ENCODE results near the gene POM121L2.
A peak's percentile ranks its signal among the peaks of the same experiment; 100 is the strongest.
"Not testable (repeated sequence)": the region's sequence is repeated elsewhere in the genome, so short reads cannot be mapped to it uniquely, and the experiment has no call there.

The POM121L2 gene

DNA sequence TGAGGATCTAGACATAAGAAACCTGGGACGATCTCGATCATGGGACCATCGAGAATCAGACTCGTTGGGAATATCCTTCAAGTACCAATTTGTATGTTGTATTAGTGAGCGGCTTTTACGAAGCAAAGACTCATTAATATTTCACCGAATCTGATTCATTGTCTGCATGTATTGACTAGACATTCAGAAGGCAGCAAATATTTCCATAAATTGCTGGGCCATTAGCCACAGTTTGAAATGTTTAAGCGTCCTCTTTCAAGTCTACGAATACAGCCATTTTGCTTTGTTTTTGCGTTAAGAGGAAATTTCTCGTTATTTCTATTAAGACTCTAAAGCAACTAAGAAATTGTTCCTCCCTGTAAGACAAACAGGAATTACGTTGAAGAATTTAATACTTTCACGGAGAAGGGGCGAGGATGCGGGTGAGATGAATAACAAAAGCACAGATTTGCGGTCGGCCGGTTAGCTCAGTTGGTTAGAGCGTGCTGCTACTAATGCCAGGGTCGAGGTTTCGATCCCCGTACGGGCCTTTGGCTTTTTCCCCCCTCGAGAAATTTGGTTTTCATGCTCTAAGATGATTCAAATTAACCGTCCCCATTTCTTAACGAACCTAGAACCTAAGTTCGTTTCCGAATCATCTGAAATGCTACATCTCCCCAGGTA lies 18.5 kb downstream of the POM121L2 start:
- peak; percentile 52 for DNase-seq (ENCODE audit: low spot score)

DNA sequence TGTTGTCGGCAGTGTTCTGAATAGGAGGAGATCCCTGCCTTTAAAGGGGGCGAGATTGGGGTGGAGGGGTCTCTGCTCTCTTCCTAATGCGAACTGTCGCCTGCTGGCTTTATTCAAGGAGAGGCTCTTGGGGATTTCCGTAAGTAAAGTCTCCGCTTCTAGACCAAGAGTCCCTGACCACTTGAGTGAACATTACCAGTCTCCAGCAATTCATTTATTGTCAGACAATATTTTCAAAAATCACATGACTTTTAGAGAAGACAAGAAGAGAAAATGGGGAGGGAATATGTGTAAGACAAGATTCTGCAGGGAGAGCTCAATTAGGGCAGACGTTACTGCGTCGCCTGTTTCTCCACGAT lies 21.2 kb downstream of the POM121L2 start:
- DNase-seq (ENCODE audit: low spot score), result no peak

DNA sequence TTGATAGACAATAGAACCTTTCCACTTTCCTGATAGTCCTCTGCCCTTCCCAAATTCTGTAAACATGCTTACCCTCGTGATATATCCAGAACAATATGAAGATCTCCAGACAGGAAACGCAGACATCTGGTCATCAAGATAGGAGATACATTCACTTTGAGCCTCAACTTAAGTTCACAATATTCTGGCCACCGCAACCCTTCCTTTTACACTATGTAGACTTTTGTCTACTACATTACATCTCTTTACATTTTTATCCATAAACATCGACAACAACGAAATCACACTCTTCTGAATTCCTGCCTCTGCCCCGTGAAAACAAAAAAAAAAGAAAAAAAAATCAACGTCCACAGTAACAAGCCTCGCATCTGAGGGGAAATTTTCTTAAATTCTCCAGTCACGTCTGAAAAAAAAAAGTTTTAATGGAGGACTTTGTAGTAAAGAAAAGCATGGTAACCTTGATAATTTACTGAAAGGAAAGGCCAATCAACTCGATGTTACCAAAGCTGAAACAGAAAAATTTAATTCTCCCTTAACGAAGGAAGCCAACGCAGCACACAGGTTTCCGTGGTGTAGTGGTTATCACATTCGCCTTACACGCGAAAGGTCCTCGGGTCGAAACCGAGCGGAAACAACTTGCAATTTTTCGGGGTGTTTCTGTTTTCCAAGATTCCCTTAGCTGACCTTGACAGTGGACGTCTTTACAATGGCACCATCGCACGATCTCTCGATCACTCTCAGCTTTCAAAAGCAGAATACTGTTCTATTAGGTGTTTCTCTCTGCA lies 21.8 kb downstream of the POM121L2 start:
- DNase-seq (ENCODE audit: low spot score), result no peak

DNA sequence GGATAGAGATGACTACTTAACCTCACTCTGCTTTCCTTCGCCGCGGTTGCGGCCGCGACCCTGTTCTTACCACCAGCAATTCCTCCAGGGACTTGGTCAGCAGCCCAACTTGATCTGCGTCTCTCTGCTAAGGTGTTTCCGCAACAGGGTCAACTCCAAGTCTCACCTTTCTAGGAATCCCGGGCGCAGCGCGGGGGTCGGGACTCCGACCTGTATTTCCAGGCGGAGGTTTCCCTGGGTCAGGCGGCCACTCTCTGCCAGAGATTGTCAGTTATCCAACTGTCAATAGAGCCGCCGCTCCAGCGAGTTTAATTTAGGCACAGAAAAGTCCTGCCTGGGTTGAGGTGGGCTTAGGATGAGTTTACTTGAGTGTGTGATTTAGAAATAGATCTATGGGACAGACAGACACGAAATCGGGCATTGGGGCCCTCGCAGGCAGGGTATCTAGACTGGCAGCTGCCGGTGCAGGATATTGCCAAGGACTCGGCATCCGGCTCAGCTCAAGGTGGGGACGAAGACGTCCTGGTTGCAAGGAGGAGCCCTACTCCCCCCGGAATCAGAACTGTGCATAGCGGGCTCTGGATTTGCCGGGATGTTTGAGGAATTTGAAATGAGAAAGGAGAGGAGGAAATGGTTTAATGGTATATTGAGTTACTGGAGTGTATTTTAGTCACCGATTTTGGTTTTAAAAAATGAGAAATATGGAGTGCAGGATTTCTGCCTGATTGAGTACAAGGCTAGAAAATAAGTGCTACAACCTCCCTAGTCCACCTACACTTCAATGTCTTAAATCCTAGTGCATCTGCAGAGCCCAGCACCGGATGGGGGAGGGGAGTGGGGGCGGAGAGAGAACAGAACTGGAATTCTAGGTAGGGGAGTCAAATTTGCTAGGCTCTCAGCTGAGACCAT lies 23.7 kb downstream of the POM121L2 start:
- no peak for DNase-seq (ENCODE audit: low spot score)

DNA sequence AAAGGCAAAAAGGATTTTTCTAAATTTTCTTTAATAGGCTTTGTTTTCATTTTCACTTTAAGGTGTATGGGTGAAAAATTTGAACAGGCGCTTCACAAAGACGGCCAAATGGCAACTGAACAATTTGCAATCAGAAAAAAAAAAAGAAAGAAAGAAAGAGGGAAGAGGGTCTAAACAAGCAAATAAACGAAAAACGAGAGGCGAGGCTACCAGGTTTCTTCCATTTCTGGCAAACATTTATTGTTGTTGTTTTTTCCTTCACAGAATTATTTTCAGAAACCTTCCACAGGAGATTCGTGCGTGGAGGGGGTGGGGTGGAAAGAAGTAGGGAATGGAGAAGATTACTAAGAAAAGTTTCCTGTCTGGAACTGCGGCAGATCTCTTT lies 24.3 kb downstream of the POM121L2 start:
- no peak for DNase-seq (ENCODE audit: low spot score)

DNA sequence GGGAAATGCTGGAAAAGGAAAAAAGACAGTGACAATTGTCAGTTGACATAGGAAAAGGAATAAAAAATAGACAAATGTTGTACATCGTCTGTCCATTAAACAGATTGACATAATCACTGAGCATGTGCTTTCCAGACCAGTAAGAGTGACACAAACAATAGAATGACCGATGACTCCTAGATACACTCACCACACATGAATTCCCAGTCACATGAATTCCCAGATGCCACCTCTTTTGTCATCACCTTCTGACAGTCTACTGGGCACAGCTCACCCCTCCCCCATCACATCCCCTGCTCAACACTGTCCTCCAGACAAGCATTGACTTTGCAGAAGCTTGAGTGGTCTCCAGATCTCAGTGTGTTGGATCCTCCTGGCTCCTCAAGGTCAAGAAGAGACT lies 25.9 kb downstream of the POM121L2 start:
- DNase-seq (ENCODE audit: low spot score), result no peak

DNA sequence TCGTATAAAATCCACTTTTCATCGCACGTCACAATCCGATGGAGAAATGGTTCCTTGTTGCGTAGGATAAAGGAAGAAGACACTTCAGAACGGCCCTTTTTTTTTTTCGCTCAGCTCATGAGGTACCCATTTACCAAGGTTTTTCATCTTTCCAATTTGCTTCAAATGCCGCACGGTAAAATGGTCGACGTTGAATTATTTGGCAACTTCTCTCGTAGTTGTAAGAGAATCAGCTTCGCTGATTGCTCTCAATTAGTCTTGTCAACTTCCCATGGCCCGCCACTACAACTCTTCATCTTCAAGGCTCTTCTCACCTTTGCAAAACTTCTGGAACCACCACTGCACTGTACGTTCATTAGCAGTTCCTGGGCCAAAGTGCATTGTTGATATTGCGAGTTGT lies 28.8 kb downstream of the POM121L2 start:
- no peak for DNase-seq (ENCODE audit: low spot score)

DNA sequence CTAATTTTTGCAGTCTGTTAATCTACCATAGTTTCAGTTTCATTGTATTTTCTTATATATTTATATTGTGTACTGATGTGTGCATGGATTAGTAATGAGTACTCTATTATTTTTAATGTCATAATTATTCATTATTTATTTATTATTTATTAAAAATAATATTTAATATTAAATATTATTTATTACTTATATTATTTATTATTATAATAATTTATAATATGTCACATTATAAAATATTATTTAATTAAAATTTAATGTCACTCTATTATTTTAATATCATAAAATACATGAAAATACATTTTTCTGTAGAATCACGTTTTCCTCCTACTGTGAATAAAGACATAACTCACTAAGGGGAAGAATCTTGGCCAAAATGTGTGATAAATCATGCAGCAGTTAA lies 30.5 kb downstream of the POM121L2 start:
- DNase-seq (ENCODE audit: low spot score), result no peak

DNA sequence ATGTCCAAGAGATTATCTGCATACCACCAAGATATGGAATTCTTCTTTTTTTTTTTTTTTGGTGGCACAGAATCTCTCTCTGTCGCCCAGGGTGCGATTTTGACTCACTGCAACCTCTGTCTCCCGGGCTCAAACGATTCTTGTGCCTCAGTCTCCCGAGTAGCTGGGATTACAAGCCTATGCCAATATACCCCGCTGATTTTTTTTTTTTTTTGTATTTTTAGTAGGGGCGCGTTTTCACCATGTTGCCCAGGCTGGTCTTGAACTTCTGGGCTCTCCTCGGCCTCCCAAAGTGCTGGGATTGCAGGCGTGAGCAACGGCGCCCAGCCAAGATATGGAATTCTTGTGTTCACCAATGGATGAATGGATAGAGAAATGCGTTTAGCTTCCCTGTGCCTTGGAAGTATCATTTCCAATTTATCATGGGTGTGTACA lies 31.0 kb downstream of the POM121L2 start:
- DNase-seq (ENCODE audit: low spot score), result no peak

DNA sequence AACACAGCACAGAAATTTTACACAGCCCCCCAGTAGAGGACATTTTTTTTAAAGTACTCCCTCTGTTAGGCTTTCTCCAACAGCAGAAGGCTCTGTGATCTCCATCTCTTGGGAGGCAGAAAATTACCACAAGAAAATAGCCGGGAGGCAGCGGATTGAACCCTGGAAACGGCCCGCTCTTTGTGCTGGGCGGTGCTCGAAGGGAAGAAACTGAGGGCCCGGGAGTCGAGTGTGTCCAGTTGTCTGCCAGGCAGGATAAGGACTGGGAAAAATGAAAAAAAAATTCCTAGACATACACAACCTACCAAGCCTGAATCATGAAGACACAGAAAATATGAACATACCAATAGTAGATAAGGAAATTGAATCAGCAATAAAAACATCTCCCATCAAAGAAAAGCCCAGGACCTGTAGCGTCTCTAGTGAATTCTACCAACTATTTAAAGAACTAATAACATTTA lies 31.5 kb downstream of the POM121L2 start:
- no peak for DNase-seq (ENCODE audit: low spot score)

DNA sequence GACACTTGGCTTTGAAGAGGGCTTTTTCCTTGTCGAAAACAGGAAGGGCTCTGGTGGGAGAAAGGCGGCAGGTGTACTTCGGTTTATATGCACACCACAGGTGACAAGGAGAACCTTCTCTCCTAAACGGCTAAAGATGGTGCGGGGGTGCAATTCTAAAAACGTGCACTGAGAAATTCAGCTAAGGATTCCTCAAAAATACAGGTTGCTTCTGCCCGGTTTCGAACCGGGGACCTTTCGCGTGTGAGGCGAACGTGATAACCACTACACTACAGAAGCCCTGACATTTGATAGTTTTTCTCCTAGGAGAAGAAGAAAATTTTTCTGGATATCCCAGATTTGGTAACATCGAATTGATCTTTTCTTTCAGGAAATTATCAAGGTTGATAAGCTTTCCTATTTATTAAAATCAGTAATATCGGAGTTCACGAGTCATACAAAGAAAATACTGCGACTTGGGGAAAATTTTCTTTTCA lies 32.0 kb downstream of the POM121L2 start:
- peak; percentile 56 for DNase-seq (ENCODE audit: low spot score)

DNA sequence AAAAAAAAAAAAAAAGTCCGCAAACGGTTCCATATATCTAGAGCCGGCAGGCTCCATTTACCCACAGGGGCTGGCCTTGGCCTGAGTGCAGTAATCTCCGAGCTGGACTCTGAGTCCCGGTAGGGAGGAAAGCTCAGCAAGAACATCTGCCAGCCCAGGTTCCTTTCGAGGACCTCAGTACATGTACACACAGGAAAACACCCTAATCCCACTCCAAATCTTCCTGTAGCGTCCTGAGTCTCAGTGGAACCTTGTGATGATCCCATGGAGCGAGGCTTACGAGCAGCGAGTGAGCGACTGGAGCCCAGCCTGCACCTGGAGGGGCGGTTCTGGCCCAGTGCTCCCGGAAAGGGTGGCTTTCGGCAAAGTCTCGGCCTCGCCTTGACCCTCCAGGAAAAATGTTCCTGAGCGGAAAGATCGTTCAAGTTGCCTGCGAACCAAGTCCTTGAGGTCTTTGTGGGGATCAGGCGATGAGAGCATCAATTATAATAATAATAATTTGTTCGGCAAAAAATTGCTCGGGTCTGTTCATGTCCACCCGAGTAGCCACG lies 32.5 kb downstream of the POM121L2 start:
- no peak for DNase-seq (ENCODE audit: low spot score)

DNA sequence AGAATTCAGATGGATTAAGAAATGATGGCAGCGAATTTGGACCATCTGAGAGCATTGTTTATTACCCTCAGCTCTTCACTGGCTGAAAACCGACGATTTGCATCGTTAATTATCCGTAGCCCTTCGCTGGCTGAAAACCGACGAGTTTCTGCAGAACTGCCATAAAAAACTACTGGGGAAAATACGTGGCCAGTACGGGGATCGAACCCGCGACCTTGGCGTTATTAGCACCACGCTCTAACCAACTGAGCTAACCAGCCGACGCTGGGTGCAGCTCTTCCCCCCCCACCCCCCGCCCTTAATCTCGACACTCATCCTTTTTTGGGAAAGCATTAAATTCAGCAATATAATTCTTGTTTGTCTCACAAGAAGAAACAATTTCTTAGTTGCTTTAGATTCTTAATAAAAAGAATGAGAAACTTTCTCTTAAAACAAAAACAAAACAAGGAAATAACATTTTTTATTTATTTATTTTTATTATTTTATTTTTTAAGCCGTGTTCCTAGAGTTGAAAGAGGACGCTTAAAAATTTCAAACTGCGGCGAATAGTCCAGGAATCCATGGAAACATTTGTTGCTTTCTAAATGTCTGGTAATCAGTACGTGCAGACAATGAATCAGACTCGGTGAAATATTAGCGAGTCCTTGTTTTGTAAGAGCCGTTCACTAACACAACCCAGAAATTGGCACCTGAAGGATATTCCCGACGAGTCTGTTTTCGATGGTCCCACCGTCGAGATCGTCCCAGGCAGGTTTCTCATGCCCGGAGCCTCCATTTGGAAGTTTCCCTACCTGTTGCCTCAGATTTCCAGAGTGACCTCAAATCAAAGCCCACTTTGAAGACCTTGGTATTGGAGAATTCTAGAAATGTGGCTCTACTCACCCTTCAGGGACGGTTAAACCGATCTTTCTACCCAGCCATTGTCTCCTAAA lies 36.8 kb downstream of the POM121L2 start:
- peak; percentile 22 for DNase-seq (ENCODE audit: low spot score)

DNA sequence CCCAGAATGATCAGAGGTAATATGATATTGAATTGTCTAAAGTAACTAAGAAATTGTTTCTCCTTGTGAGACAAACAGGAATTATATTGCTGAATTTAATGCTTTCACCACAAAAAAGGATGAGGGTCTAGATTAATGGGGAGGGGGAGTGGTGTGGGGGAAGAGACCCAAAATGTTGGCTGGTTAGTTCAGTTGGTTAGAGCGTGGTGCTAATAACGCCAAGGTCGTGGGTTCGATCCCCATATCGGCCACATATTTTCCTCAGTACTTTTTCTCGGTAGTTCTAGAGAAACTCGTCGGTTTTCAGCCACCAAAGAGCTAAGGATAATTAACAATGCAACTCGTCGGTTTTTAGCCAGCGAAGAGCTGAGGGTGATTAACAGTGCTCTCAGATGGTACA lies 38.3 kb downstream of the POM121L2 start:
- no peak for DNase-seq (ENCODE audit: low spot score)

DNA sequence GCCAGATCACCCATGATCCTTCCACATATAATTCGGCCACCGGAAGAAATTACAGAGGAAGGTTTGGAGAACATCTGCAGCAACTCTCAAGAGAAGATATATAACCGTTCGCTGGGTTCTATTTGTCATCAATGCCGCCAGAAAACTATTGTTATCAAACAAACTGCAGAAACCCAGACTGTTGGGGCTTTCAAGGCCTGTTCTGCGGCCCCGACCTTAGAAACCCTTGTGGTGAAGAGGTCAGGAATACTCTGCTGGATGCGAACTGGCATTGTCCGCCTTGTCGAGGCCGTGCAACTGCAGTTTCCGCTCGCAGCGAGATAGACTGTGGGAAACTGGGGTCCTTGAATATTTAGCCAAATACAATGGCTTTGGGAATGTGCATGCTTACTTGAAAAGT lies 43.3 kb downstream of the POM121L2 start:
- DNase-seq (ENCODE audit: low spot score), result no peak

DNA sequence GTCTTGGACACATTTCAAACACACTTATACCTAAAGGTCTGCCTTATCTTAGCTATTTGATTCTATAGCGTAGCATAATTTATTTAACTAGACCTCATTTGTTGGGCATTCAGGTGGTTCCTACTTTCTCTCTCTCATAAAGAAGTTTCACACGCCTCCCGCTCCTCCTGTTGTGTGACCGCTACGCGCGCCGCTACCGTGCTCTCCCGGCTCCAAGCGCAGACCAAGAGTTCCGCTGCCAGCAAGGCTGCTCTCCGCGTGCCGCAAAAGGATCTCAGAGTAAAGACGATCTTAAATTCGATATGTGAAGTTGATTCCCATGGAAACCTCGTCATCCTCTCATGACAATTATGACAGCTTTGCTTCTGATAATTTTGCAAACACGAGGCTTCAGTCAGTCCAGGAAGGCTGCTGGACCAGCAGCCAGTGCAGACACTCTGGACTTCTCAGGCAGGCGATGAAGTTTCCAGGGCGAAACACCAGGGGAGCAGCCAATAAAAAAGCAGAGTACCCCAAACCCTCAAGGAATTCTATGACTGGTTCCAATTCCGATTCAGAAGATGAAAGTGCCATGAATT lies 44.1 kb downstream of the POM121L2 start:
- no peak for DNase-seq (ENCODE audit: low spot score)

DNA sequence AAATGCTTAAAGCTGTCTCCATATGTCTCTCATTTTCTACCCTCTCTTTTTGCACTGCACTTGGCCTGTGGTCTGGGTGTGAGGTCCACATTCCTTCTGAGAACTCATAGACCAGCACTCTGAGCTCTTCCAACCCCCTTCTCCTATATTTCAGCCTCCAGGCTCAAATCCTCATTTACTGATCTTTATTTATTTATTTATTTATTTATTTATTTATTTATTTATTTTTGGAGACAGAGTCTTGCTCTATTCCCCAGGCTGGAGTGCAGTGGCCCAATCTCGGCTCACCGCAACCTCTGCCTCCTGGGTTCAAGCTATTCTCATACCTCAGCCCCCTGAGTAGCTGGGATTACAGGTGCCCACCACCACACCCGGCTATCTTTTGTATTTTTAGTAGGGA lies 45.1 kb downstream of the POM121L2 start:
- not testable (repeated sequence) for DNase-seq (ENCODE audit: low spot score)

DNA sequence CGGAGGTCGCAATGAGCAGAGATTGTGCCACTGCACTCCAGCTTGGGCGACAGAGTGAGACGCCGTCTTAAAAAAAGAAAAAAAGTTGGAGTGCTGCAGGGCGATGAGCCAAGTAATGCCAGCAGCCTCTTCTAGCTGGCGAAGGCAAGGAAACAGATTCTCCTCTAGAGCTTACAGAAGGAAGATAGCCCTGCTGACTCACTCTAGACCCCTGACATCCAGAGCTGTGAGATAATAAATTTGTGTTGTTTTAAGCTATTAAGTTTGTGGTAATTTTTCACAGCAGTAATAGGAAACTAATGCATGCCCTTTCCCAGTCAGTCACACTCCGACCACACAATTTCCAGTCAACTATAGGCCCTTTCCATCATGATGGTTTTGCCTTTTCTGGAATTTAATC lies 48.2 kb downstream of the POM121L2 start:
- DNase-seq (ENCODE audit: low spot score), result no peak

DNA sequence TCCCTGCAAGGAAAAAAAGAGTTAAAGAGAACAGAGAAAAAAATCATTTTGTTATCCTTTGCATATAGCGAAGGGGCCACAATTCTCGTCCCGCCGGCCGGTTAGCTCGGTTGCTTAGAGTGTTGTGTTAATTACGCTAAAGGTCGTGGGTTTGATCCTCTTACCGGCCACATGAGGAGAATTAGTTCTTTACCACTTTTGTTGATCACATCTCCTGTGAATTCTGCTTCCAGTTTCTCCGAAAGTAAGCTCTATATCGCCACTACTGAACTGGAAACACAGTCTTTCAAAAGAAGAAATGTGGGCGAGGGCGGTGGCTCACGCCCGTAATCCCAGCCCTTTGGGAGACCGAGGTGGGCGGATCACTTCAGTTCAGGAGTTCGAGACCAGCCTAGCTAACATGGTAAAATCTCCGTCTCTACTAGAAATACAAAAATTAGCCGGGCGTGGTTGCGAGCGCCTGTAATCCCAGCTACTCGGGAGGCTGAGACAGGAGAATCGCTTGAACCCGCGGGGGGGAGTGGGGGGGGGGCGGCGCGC lies 51.2 kb downstream of the POM121L2 start:
- no peak for DNase-seq (ENCODE audit: low spot score)

DNA sequence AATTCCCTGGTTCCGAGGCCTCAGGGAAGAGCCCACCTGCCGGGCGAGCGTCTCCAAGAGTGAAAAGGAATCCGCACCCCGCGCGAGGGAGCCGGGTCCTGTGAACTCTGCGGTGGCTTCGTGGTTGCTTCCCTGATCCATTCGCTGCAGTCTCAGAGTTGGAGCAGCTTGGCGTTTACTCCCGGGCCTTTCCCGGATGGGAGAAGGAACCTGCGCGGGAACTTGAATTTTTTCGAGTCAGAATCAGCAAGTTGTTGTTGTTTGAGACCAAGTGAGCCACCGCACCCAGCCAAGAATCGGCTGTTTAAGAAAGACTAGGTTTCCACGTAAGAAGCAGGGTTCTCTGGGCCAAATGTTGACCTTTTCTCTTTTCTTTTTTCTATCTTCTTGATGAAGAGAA lies 51.7 kb downstream of the POM121L2 start:
- no peak for DNase-seq (ENCODE audit: low spot score)

Data from AG08396 (cell line).